Endothelial cell (in vitro differentiated cells): ENCODE data around the gene KLHL36. TPM values are rescaled to one million over a fixed set of nuclear protein-coding genes. Genes with fewer than 3 reads are reported as not detected.

Experiments
- DNase-seq: peaks from one replicate; pipeline ENCODE4 v3.0.0; 2021; ENCODE audit warnings: low spot score
- H3K27ac Mint-ChIP-seq: one replicate; pipeline ENCODE4 v1.8.0; 2021; ENCODE audit warnings: mixed read lengths, inconsistent platforms; ENCODE audit not compliant: unreplicated experiment
- H3K27me3 Mint-ChIP-seq: one replicate; pipeline ENCODE4 v1.8.0; 2021; ENCODE audit warnings: mild to moderate bottlenecking, moderate library complexity, mixed read lengths, inconsistent platforms; ENCODE audit not compliant: unreplicated experiment
- H3K36me3 Mint-ChIP-seq: one replicate; pipeline ENCODE4 v1.8.0; 2021; ENCODE audit warnings: mild to moderate bottlenecking, low read depth, mixed read lengths, inconsistent platforms; ENCODE audit not compliant: unreplicated experiment
- H3K4me1 Mint-ChIP-seq: one replicate; pipeline ENCODE4 v1.8.0; 2021; ENCODE audit warnings: mild to moderate bottlenecking, mixed read lengths, inconsistent platforms; ENCODE audit not compliant: unreplicated experiment
- H3K4me3 Mint-ChIP-seq: one replicate; pipeline ENCODE4 v1.8.0; 2021; ENCODE audit warnings: mild to moderate bottlenecking, mixed read lengths, inconsistent platforms; ENCODE audit not compliant: unreplicated experiment
- H3K9me3 Mint-ChIP-seq: one replicate; pipeline ENCODE4 v1.8.0; 2021; ENCODE audit warnings: mixed read lengths, inconsistent platforms; ENCODE audit not compliant: unreplicated experiment
- total RNA-seq: library from RNA; stranded (reverse); fragmentation: NEBNext Ultra II Directional; extraction: Animal tissue kit (Norgen Biotek cat#: 25700); gene quantifications from one replicate; pipeline ENCODE4 v1.2.1, GENCODE V29; 2021; ENCODE audit not compliant: unreplicated experiment
- TF ChIP-seq, protein P1 (sequence below): fragments of 200-600 bp; sonication (generic); IDR thresholded peaks from one replicate; pipeline ENCODE4 v1.5.0; 2021; ENCODE audit warnings: antibody characterized with exemption; ENCODE audit not compliant: unreplicated experiment

Gene KLHL36
- total RNA-seq, 1 donor from 2014 or later: 40.8 TPM

- no peak overlapping the region for H3K4me3 Mint-ChIP-seq
- TF ChIP-seq, protein P1, sequence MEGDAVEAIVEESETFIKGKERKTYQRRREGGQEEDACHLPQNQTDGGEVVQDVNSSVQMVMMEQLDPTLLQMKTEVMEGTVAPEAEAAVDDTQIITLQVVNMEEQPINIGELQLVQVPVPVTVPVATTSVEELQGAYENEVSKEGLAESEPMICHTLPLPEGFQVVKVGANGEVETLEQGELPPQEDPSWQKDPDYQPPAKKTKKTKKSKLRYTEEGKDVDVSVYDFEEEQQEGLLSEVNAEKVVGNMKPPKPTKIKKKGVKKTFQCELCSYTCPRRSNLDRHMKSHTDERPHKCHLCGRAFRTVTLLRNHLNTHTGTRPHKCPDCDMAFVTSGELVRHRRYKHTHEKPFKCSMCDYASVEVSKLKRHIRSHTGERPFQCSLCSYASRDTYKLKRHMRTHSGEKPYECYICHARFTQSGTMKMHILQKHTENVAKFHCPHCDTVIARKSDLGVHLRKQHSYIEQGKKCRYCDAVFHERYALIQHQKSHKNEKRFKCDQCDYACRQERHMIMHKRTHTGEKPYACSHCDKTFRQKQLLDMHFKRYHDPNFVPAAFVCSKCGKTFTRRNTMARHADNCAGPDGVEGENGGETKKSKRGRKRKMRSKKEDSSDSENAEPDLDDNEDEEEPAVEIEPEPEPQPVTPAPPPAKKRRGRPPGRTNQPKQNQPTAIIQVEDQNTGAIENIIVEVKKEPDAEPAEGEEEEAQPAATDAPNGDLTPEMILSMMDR: no peak
- peaks cover 3% of the 10 kb centered on the region for H3K36me3 Mint-ChIP-seq
- H3K27me3 Mint-ChIP-seq: peaks cover 6% of the 10 kb centered on the region
- H3K27ac Mint-ChIP-seq: no peak overlapping the region
- no peaks in the 10 kb centered on the region for H3K4me1 Mint-ChIP-seq
- DNase-seq: no peak
- H3K9me3 Mint-ChIP-seq: no peaks in the 10 kb centered on the region
These were observed 27.1 kb downstream of the KLHL36 start for GRCh38 chr16:84675423-84675822.

DNA sequence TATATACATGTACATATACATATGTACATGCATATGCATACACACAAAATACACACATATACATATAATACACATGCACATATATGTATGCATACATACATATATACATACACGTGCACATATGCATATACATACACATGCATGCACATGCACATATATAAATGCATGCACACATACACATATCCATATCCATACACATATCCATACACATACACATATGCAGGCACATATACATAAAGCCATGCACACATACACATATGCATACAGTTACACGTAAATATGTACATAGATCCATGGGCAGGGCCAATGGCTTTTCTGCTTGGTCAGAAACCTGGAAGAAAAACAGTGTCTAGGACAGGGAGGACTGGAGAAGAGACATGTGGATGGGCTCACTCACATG, 27.6 kb downstream of the KLHL36 start:
- Mint-ChIP-seq H3K4me3 (no peak overlapping the region), H3K27me3 (peaks cover 6% of the 10 kb centered on the region), H3K36me3 (peaks cover 3% of the 10 kb centered on the region), H3K9me3 (no peaks in the 10 kb centered on the region), H3K27ac (no peak overlapping the region), H3K4me1 (no peaks in the 10 kb centered on the region)
- TF ChIP-seq, protein P1: no peak
- DNase-seq: no peak

- peaks cover 6% of the 10 kb centered on the region for H3K27me3 Mint-ChIP-seq
- no peak overlapping the region for H3K27ac Mint-ChIP-seq
- TF ChIP-seq, protein P1: no peak
- H3K9me3 Mint-ChIP-seq: no peaks in the 10 kb centered on the region
- no peak for DNase-seq
- no peaks in the 10 kb centered on the region for H3K4me1 Mint-ChIP-seq
- H3K36me3 Mint-ChIP-seq: peaks cover 3% of the 10 kb centered on the region
- H3K4me3 Mint-ChIP-seq: no peak overlapping the region
These were observed 28.9 kb downstream of the KLHL36 start for GRCh38 chr16:84677017-84677803.

DNA sequence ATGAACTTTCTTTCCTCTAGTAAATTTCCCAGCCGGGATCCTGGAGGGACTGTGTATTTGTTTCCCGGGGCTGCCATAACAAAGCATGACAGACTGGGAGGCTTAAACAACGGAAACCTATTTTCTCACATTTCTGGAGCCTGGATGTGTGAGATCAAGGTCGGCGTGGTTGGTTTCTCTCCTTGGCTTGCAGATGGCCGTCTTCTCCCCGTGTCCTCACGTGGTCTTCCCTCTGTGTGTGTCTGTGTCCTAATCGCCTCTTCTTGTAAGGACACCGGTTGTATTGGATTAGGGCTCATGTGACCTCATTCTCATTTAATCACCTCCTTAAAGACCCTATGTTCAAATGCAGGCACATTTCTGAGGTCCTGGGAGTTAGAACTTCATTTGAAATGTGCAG, 29.5 kb downstream of the KLHL36 start:
- Mint-ChIP-seq H3K27ac (no peak overlapping the region), H3K4me3 (no peak overlapping the region), H3K27me3 (peaks cover 6% of the 10 kb centered on the region), H3K36me3 (peaks cover 3% of the 10 kb centered on the region), H3K4me1 (no peaks in the 10 kb centered on the region), H3K9me3 (no peaks in the 10 kb centered on the region)
- TF ChIP-seq, protein P1: no peak
- DNase-seq: no peak

DNA sequence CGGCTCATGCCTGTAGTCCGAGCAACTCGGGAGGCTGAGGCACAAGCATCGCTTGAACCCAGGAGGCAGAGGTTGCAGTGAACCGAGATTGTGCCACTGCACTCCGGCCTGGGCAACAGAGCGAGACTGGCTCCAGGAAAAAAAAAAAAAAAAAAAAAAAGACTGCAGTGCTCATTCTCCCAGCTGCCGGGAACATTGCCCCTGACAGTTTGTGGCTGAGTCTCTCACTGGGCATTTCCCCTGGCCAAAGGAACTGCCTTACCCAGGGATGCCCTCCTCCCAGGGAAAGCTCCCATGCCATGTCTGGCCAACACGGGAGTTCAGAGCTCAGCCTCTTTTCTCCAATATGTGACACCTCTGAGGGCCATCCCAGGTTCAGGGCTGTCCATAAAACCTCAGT, 30.2 kb downstream of the KLHL36 start:
- no peak for DNase-seq
- no peaks in the 10 kb centered on the region for H3K4me1 Mint-ChIP-seq
- H3K36me3 Mint-ChIP-seq: peaks cover 3% of the 10 kb centered on the region
- H3K9me3 Mint-ChIP-seq: no peaks in the 10 kb centered on the region
- no peak overlapping the region for H3K27ac Mint-ChIP-seq
- TF ChIP-seq, protein P1: no peak
- peaks cover 6% of the 10 kb centered on the region for H3K27me3 Mint-ChIP-seq
- no peak overlapping the region for H3K4me3 Mint-ChIP-seq
